HG03521 (cell line): ENCODE measurements around the gene POP4.

Experiments
- ATAC-seq: cut with Tn5 transposase; IDR thresholded peaks from one replicate; pipeline ENCODE4 v1.9.1; 2021; ENCODE audit warnings: mild to moderate bottlenecking, moderate library complexity; ENCODE audit not compliant: unreplicated experiment

The POP4 gene

GRCh38 chr19:29629836-29630534 is 23.9 kb downstream of the POP4 start:
- no peak for ATAC-seq

GRCh38 chr19:29630655-29631054 is 24.6 kb downstream of the POP4 start:
- ATAC-seq = no peak

DNA sequence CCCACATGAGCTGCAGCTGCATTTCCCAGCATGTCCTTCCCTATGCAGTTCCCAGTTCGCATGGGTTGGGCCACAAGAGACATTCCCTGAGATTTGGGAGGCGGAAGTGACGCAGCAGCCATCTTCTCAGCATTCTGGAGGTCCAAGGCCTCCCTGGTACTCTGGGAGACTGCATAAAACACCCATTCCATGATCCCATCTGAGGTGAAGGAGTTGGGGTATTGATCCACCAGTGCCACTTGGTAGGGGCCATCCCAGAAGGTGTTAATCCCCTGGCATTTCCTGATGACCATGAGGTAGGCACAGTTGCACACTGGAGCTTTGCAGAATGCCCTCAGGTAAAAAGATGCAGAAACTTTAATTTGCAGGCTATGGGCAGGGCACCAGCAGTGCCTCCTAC is 25.4 kb downstream of the POP4 start:
- ATAC-seq = no peak

GRCh38 chr19:29634002-29634401 is 27.9 kb downstream of the POP4 start:
- ATAC-seq = no peak

GRCh38 chr19:29634423-29635130 is 28.5 kb downstream of the POP4 start:
- ATAC-seq = no peak

GRCh38 chr19:29635963-29636362 is 29.9 kb downstream of the POP4 start:
- no peak for ATAC-seq

GRCh38 chr19:29636553-29637360 is 30.7 kb downstream of the POP4 start:
- no peak for ATAC-seq

GRCh38 chr19:29639086-29639485 is 33.0 kb downstream of the POP4 start:
- no peak for ATAC-seq

- no peak for ATAC-seq
Measured at GRCh38 chr19:29640231-29640630, 34.1 kb downstream of the POP4 start.

- no peak for ATAC-seq
Measured at GRCh38 chr19:29641597-29641996, 35.5 kb downstream of the POP4 start.

- ATAC-seq = no peak
Measured at GRCh38 chr19:29643361-29643935, 37.4 kb downstream of the POP4 start.

- ATAC-seq = no peak
Measured at GRCh38 chr19:29644210-29644609, 38.1 kb downstream of the POP4 start.

DNA sequence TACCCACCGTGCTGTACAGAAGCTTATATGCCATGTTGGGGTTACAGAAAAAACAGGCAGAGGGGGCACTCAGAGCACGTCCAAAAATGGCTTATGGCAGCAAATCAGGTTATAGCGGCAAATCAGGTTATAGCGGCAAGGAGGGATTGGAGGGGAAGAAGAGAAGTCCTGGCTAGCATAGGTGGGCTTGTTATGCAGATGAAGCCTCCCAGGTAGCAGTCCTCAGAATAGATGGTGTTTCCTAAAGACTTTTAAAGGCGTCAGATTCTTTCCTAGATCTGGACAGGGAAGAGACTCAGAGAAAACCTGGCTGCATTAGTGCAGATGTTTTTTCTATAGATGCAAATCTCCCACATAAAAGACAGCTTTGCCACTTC is 39.4 kb downstream of the POP4 start:
- ATAC-seq = no peak

DNA sequence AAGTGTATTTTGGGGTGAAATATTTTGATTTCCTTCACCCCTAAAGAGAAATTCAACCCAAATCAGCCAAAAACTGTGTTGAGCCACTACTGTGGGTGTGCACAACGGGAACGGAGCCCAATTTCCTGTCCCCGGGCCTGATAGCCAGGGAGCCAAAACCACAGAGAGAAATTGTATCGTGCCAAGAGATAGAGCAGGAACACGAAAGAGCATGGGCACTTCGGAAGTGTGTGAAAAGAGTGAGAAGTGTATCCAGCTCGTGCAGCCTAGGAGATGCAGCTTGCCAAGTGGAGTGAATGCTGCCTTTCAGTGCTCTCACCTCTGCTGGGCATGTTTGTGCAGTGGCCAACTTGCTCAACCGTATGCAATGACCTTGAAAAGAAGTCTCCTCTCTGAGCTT is 39.8 kb downstream of the POP4 start:
- no peak for ATAC-seq

GRCh38 chr19:29650772-29651387 is 44.8 kb downstream of the POP4 start:
- ATAC-seq = no peak

DNA sequence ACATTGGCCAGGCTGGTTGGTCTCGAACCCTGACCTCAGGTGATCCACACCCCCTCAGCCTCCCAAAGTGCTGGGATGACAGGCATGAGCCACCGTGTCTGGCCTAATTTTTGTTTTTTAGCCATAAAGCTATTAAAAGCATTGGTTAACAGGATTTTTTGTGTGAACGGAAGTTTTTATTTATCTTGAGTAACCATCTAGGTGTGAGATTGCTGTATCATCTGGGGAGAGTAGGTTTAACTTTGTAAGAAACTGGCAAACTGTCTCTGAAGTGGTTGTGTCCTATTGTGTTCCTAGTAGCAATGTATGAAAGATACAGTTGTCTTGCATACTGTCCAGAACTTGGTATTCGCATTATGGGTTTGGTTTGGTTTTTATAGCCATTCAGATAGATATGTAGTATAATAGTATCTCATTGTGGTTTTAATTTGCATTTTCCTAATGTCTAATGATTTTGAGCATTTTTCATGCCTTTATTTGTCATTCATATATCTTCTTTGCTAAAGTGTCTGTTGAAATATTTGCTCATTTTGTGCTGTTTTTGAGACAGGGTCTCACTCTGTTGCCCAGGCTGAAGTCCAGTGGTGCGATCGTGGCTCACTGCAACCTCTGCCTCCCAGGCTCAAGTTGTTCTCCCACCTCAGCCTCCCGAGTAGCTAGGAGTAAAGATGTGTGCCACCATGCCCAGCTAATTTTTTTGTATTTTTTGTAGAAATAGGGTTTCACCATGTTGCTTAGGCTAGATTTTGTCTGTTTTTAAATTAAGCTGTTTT is 45.7 kb downstream of the POP4 start:
- ATAC-seq = no peak

- no peak for ATAC-seq
Measured at GRCh38 chr19:29653398-29653797, 47.3 kb downstream of the POP4 start.

DNA sequence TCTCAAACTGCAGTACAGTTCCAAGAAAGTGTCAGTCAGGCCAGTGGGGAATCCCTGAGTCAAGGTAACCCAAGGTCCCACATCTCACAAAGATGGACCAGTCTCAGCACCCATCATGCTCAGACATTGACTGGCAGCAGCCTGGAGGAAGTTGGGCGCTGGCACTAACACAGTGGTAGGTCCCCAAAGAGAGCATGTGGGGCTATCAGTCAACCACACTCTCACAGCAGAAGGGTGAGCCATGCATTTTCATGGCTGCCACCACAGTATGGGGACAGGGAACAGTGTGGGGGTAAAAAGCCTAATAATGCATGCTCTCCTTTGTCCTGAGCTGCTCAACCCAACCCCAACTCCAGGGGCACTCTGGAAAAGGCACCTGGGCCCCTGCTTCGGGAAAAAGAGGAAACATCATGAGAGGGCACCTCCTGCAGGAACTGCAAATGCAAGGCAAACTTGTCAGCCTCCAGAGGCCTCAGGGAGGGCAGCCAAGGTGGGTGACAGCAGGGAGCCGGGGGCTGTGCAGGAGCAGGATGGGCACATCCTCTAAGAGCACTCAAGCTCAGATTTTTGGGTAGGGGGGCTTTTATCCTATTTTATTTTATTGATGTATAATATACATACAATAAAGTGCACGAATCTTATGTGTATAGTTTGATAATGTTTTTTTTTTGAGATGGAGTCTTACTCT is 49.7 kb downstream of the POP4 start:
- no peak for ATAC-seq

DNA sequence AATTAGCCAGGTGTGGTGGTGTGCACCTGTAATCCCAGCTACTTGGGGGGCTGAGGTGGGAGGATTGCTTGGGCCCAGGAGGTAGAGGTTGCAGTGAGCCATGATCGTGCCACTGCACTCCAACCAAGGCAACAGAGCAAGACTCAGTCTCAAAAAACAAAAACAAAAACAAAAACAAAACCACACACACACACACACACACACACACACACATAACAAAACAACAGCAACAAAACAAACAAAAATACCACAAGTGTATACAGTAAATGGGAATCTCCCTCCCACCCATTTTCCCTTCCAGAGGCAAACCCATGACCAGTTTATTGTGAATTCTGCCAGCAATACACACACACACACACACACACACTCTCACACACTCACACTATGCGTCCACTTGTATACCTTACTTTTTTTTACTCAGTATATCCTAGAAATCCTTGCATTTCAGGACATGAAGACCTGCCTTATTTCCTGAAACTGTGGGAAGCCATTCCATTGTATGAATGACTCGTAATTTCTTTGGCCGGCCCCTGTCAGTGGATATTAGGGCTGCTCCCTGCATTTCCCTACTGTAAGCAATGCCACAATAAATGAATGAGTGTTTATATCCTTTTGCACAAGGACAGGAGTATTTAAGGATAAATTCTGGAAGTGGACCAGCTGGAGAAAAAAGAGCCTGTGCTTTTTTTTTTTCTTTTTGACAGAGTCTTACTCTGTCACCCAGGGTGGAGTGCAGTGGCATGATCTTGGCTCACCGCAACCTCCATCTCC is 52.3 kb downstream of the POP4 start:
- ATAC-seq = no peak
